Endothelial cell of hepatic sinusoid (primary cell): Measurements from ENCODE around the gene MCEE.
"Not testable (repeated sequence)": the region's sequence is repeated elsewhere in the genome, so short reads cannot be mapped to it uniquely, and the experiment has no call there.

Source experiments
- in situ Hi-C: cut with HindIII; loops from 2 replicates; pipeline ENCODE4 v1.10.0; 2017; ENCODE audit warnings: low sequenced_read_pairs

MCEE gene

DNA sequence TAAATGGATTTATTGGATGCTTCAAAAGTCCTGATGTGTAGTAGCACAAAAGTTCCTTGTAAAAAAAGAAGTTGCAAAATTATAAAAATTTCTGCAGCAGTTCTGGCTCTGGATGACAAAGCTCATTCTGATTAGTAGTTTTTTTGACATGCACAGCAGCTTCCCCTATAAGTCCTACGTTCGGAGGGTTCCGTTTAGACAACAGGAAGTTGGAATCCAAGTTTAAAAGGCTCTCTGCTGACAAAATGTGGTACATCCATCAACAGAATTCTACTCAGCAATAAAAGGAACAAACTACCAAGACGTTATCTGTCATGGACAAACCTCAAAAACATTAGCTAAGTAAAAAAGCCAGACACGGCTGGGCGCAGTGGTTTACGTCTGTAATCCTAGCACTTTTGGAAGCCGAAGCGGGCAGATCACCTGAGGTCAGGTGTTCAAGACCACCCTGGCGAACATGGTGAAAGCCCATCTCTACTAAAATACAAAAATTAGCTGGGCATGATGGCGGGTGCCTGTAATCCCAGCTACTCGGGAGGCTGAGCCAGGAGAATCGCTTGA, 46.2 kb downstream of the MCEE start:
- in situ Hi-C loops, result not testable (repeated sequence)

DNA sequence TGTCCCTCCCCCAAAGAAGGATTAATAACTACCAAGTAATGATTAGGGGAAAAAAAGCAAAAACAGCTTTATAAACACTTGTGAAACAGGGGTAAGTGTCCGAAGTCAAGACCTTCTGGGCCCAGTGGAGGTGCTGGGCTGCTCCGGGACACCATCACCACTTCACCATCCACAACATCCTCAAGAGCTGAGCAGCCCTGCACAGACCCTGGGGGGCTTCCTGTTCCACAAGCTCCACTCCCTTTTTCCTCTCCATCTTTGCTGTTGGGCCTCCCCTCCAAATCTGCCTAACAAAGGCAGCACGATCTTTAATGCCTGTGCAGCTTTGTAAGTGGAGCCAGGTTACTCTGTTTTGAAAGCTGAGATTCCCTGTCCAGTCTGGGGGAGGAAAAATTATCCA, 46.7 kb downstream of the MCEE start:
- in situ Hi-C loops, result not testable (repeated sequence)

DNA sequence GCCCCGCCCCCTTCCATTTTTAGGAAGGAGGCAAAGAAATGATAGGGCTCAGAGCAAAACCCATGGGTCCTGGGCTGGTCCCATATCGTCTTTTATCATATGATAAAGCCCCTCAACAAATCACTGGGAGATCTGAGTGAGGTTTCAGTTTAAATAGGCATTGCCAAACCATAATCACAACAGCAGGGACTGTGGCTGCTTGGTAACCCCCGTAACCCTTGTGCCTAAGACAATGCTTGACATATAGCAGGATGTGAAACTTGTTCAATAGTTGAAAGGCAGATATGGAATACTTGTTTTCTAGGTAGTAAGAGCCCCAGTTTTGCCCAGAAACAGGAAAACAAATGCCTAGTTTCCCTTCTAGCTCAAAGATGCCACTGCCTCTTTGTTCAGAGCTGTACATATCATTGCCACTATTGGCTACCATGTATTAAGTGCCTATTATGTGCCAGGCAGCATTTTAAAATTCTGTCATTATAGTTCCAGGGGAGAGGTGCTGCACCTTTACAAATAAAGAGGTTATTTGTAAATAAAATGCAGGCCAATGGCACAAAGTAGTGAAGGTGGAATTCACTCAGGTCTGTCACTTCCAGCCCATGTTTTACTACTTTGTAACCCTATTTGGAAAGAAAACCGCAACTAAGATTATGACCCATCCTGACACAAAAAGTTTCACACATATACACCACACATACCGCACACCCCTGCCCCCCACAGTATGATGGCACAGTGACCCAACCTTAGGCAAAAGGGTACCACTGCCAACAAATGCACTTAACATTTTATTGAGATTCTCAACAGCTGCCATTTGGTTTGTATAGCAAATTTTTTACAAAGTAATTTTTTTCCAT, 47.4 kb downstream of the MCEE start:
- in situ Hi-C loops, result no loop called here

DNA sequence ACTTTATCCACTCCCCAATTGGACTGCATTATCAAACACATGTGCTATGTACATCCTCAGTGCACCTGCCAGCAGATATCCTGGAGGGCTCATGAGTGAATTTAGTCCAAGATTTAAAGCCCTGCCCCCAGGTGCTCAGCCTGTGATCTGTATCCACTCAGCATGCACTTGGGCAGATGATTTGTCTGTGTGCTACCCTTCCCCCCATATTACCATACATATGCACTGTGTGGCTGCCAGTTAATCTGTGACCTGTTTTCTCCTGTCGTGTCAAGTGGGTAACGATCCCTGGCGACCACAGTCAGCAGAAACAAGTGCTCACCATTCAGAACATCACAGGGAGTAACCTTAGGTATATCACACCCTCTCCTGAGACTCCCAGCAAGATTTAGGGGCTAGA, 51.4 kb downstream of the MCEE start:
- in situ Hi-C loops, result no loop called here

DNA sequence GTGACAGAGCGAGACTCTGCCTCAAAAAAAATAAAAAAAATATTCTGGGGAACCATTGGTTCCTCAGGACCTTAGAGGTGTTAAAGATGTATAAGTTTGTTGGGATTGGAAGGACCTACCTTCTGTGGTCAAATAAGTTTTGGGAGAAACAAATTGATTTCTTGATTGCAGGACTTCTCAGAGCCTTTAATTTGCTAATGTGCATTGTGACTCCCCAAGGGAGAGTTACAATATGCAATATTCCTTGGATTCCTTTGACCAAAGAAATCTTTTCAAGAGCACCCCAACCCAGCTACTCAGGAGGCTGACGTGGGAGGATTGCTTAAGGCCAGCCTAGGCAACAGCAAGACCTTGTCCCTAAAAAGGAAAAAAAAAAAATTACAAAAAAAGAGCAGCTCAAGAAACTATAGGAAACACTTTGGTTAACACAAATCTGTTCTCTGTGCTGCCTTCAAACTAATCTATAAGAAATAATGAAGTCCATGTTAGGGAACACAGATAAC, 55.1 kb downstream of the MCEE start:
- in situ Hi-C loops, result loop anchor here (5.0 kb wide), 1 partner anchor 47 kb away; no protein-coding TSS in a partner anchor

DNA sequence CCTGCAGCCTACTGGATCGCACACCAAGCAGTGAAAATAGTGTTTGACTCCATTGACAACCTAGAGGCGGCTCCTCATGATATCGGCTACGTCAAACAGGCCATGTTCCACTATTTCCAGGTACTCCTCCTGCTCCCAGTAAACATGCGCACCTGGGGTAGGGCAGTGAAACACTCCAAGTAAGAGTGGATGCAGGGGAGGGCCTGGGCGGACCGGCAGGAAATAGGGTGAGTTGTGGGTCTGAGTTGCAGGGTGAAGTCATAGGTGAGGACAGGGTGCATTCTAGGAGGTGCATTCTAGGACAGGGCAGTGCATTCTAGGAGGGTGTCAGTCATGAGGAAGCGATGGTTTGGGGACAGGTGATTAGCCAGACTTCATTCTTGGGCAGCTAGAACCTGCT, 56.6 kb downstream of the MCEE start:
- in situ Hi-C loops, result loop anchor here (5.0 kb wide), 1 partner anchor 49 kb away; no protein-coding TSS in a partner anchor

DNA sequence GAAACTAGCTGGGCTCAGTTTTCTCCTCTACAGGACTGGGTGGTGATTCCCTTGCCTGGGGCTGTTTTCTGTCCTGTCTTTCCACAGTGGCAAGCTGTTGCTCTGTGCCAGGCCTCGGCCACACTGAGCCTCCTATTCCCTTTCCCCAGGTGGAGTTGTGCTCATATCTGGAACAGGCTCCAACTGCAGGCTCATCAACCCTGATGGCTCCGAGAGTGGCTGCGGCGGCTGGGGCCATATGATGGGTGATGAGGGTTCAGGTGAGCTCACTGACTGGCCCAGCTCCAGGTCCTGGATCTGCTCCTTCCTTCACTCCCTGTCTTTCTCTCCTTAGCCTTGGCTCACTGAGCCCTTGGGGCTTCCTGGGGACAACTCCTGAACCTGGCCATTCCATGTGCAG, 57.5 kb downstream of the MCEE start:
- in situ Hi-C loops, result loop anchor here (5.0 kb wide), 1 partner anchor 50 kb away; no protein-coding TSS in a partner anchor

DNA sequence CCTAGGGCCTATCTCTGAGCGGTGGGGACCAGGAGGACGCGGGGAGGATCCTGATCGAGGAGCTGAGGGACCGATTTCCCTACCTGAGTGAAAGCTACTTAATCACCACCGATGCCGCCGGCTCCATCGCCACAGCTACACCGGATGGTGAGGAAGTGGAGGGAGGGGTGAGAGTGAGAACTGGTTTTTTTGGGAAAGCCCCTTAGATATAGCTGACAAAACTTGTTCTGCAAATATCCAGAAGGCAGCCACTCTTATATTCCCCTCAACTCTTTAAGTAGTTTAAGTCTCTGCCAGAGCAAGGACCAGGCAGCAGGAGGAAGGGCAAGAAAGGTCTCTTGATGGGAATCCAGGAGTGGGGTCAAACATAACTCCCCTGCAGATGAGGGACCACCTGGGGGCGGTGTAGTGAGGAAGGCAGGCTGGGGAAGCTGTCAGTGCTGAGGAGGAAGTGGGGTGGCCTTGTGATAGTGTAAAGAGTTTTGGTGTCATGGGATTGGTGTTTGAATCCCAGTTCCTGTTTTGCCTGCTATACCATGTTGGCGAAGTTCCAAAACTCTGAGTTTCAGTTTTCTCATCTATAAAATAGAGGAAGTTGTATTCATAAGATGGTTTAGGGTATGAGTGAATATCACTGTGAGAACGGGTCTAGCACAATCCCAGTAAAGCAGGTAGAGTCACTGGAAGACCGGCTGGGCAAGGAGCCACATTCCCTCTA, 58.2 kb downstream of the MCEE start:
- in situ Hi-C loops, result loop anchor here (5.0 kb wide), 1 partner anchor 50 kb away; no protein-coding TSS in a partner anchor

DNA sequence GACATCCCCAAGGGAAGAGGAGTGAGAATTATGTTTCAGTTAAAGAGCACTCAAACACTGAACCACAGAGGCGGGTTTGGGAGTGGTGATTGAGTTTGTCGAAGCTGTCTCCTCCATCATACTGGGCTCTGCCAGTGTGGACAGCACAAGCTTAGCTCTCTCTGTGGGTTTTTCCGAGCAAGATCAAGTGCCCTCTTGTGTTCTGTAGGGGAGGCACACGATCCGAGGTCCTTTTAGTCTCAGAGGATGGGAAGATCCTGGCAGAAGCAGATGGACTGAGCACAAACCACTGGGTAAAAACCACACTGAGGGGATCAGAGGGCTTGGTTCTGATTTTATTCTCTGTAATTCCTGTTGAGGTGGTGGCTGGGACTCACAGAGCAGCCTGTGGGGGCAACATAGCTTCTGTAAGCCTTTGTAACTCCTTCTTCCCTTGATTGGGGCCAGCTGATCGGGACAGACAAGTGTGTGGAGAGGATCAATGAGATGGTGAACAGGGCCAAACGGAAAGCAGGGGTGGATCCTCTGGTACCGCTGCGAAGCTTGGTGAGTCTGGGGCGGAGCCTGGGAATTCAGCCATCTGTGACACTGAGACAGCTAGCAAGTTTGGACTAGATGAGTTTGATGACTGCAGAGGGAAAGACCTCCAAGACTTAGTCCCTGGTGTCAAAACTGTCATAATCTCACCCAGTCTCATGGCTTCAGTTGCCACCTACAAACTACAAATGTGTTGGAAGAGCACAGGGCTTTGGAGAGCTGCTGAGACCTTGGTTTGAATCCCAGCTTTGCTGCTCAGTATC, 59.5 kb downstream of the MCEE start:
- in situ Hi-C loops, result loop anchor here (5.0 kb wide), 1 partner anchor 52 kb away; no protein-coding TSS in a partner anchor

DNA sequence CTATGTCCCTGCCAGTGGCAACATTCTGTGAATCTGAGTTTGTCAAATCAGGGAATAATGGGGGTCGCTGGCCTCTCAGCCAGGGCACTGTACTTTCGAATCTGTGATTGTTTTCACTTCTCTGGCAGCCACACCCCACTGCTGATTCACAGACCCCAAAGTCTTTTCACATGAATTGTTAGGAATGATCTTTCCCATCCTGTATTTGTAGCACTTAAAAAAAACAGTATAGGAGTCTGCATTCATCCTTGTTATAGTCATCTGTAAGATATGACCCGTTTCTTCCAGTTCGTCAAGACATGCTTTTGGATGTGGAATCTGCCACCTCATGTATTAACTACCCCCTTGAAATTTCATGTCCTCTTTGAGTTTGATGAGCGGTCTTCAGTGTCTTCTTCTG, 60.7 kb downstream of the MCEE start:
- in situ Hi-C loops, result no loop called here

DNA sequence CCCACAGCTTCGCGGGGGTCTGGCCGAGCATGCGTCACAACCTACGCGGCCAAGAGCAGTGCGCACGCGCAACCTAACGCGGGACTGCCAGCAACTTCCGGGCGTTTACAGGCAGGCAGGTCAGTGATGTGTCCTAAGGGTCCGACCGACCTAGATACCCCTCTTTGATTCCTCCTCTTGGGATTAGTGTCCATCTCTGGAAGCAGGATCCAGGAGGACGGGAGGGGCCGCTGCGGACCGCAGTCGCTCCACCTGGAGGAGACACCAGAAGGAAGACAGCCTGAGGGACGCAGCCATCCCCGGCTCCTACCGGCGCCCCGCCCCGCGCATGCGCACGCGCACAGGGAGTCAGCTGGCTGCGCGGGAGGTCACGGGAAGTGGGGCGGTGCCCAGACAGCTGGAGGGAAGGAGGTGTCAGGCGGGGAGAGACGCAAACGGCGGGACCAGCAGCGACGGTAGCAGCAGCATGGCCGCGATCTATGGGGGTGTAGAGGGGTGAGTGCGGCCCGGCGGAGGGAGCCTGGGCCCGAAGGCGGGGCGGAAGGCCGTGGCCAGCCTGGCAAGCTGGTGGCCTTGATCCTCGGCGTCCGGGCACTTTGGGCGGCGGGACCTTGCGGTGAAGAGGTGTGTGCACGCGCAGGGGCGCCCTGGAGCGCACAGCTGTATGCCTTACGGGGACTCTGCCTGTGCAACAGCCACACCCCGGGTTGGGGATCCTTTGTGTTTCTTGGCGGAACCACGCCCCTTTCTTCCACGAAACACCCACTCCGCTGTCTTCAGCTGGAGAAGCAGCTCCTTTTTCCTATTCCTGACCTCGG, 61.6 kb downstream of the MCEE start, which contains the start of gene NAGK:
NAGK (plus strand) TSS at position 431 of the 818 bp plus-strand sequence; CDS start at position 467, 36 bp downstream.
- in situ Hi-C loops, result no loop called here

DNA sequence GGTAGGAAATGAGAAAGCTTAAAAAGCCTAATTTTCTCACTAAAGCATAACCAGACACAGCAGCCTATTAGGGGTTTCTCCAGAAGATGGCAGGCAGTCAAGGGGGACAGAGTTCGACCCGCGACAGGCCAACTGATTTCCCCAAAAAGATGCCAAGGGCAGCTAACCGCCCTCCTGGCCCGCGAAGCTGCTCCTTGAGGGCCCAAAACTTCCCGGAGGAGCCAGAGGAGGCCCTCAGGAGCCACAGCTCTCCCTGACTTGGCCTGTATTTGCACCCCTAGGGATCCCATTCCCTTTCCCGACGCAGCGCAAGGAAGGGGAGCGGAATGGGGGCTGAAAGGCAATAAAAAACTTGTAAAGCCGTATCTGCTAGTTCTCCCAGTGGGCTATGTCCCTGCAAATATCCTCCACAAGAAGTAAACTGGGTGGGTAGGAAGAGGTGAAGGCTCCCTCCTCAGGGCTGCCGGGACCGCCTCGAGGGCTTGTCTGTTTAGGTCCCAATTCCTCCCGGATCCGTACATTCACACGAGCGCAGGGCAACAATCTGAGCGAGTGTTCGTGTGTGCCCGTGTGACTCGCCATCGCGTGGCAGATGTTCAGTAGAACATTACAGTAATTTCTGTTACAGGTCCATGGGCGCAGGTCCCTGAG, 62.3 kb downstream of the MCEE start:
- in situ Hi-C loops, result no loop called here

DNA sequence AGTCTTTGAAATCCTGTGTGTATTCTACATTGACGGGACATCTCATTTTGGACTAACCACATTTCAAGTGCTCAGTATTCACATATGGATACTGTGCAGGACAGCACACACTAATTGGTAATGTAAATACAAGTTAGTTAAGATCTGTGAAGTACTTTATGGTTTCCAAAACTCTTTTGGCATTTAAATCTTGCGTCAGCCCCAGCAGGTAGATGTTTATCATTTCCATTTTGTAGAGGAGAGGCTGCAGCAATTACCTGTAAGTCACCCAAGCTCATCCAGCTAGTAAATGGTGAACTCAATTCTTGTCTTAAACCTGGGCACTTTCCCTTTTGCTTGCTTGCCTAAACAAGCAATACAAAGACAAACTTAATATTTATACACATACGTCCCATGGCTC, 63.2 kb downstream of the MCEE start:
- in situ Hi-C loops, result no loop called here

DNA sequence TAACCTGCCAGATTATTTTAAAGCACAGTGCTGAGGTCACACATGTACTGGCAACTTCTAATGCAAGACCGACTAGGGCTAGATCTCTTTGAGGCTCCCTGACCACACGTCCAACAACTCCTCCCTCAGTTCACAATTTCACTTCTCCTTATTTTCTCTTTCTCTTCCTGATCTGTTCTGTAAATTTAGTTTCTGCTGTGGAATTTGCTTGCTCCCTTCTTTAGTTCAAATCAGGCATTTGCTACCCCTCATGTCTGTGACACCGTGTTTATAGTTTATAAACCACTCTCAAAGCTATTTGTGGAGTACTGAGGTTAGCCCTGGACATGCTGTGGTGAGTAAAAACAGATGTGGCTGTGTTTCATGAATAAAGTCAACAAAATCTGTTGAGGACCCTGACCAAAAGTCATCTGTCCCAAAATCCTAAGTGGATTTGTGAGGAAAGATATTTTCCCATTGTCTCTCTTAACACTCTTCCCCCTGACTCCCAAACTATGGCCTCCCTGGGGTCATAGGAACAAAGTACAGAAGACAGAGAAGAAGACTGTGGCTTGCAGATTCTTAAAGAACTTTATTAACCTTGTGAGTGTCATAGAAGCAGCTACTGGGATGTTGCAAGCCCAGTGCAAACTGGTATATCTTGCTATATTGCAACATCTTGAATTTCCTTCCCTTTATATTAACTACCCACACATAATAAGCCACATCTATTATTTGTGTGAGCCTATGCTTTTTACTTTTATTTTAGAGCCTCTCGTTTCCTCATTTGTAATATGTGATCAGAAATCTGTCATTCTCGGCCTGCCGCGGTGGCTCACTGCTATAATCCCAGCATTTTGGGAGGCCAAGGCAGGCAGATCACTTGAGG, 65.0 kb downstream of the MCEE start:
- in situ Hi-C loops, result no loop called here

DNA sequence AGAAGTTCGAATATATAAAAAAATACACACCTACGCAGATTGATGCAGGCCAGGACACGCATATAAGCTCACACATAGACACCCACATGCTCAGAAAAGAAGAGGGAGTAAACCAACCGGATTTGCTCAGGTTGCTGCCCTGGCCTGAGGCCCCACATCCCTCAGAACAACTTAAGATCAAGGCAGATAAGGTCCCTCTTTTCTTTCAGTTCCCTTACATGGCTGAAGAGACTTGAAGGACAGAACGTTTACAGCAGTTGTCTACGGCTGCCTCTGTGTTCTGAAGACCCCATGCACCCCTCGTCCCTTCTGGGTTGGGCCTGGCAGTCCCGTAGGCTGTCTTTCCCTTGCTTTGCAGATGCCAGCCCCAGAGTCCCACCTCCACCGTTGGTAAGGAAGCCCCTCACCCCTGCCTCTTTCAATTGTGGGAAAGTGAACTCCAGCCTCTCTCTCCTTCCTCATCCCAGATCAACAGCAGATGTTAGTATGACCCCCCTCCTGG, 65.9 kb downstream of the MCEE start:
- in situ Hi-C loops, result no loop called here

DNA sequence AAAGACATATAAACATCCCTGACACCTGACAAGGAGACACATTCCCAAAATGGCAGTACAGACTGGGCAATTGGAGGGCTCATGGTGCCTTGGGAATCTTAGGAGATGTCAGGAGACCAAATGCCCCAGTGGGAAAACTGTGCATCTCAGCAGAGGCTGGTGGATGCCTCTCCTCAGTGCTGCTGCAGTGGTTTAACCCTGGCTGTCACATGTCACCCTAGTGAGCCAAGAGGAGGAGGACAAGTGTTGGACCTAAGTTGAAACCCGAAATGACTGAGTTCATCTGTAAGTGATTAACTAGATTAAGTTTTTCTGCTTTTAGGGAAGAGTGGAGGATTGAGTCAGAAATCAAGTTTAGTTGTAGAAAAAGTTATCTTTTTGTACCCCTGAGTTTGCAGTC, 66.8 kb downstream of the MCEE start:
- in situ Hi-C loops, result no loop called here

DNA sequence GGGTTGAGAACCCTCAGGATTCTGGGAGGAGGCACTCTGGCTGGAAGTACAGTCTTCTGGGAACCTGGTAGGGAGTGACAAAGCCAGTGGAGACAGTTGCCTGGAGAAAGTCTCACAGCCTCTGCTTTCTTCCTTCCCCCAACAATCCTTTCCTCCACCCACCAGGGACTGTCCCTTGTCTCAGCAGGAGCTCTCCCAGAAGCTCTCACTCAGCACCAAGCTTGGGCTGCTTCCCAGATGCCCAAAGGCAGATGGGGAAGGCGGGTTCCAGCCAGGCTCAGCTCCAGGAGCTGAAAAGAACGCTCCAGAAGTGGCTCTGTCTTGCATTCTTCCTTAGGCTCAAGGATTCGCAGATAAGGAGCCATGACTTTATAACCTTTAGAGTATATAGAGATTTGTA, 69.2 kb downstream of the MCEE start:
- in situ Hi-C loops, result no loop called here

DNA sequence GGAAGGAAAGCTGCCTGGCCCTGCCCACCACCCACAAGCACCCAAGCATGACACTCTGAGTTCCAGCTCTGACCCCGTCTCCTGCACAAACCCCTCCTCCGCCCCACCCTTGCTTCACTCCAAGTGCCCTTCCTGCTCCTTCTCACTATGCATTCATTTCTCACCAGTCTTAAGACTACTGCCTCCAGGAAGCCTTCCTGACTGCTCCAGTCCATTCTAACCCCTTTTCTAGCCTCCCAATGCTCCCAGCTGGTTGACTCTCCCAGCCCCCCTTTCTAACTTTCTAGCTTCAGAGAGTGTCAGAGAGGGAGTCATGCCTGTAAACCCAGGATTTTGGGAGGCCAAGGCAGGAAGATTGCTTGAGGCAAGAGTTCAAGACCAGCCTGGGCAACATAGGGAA, 69.8 kb downstream of the MCEE start:
- in situ Hi-C loops, result no loop called here
